NCI-H146 (cell line): Measurements from ENCODE around the gene MRTFA.
"Not testable (repeated sequence)": the region's sequence is repeated elsewhere in the genome, so short reads cannot be mapped to it uniquely, and the experiment has no call there.

ENCODE experiments used
- DNase-seq: peaks from one replicate; lab custom pipeline; 2025; lab: John Stamatoyannopoulos, UW

The MRTFA gene

DNA sequence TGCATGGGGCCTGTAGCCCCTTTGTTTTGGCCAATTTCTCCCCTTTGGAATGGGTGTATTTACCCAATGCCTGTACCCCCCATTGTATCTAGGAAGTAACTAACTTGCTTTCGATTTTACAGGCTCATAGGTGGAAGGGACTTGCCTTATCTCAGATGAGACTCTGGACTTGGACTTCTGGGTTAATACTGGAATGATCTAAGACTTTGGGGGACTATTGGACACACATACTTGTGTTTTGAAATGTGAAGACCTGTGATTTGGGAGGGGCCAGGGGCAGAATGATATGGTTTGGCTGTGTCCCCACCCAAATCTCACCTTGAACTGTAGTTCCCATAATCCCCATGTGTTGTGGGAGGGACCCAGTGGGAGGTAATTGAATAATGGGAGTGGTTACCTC lies 82.5 kb downstream of the MRTFA start:
- DNase-seq: not testable (repeated sequence)

DNA sequence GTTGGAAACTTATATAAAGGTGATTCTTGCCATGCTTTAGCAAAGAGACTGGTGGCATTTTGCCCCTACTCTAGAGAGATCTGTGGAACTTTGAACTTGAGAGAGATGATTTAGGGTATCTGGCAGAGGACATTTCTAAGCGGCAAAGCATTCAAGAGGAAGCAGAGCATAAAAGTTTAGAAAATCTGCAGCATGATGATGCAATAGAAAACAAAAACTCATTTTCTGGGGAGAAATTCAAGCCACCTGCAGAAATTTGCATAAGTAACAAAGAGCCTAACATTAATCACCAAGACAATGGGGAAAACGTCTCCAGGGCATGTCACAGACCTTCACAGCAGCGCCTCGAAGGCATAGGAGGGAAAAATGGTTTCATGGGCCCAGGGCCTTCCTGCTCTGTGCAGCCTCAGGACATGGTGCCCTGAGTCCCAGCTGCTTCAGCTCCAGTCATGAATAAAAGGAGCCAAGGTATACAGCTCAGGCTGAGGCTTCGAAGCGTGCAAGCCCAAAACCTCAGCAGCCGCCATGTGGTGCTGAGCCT lies 83.4 kb downstream of the MRTFA start:
- no peak for DNase-seq

DNA sequence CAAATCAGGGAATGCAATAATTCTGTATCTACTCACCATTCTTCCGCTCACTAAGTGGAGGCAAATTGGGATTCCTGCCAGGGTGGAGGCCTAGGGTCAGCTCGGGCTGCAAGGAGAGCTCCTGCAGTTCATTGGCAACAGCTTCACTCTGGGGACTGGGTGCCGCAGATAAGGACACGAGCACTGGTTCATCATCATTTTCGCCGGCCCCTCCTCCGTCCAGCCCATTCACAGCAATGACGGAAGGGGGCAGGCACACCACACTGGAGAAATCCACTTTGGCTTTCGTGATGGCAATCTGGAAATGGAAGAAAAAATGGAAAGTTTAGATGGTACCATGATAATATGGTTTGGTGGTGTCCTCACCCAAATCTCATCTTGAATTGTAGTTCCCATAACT lies 84.4 kb downstream of the MRTFA start:
- DNase-seq: no peak

DNA sequence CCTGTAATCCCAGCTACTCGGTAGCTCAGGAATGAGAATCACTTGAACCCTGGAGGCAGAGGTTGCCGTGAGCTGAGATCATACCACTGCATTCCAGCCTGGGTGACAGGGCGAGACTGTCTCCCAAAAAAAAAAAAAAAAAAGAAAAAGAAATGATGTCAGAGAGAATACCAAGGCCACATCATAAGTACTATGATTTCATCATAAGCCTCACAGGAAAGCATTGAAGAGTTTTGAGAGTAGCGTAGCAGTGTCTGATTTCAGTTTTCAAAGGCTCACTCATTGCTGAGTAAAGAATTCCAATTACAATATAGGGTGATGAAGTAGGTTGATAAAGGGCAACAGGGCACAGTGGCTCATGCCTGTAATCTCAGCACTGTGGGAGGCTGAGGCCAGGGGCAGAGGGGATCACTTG lies 88.8 kb downstream of the MRTFA start:
- no peak for DNase-seq

DNA sequence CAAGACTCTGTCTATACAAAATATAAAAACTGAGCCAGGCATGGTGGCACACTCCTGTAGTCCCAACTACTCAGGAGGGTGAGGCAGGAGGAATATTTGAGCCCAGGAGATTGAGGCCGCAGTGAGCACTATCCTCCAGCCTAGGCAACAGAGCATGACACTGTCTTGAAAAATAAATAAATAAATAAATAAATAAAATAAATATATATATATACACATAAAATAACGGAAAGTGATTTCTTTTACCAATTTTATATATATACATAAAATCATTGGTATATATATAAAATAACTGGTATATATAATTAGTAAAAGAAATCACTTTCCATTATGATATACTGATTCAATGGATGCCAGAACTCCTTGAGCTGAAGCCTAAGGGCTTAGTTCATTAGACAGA lies 91.8 kb downstream of the MRTFA start:
- DNase-seq: no peak

DNA sequence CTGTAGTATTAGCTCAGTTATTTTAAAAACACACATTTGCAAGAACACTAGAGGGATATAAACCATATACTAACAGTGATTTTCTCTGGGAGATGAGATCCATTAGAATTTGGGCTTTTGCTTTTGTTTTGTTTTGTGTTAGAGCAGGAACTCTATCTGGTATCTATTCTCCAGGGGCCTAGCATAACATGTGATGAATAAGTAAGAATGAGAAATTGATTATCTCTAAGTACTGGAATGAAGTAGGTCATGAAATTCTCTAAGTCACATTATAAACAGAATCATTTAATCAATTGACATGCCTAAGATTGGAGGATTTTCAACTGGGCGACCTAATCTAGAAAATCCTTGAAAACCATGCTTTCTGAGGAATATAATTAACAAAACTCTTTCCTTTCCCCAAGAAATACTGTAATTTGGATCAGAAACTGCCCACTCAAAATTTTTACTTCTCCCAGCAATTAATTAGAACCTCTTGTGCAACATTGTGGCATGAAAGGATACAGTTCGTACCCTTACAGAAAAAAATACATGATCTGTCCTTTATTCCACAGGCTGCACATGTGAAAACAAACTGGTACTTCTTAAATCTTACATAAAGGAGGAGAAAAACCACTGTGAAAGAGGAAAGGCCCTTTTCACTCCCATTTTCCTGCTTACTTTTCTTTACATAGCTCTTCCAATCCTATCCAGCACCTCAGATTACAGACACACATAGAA lies 93.5 kb downstream of the MRTFA start:
- no peak for DNase-seq

DNA sequence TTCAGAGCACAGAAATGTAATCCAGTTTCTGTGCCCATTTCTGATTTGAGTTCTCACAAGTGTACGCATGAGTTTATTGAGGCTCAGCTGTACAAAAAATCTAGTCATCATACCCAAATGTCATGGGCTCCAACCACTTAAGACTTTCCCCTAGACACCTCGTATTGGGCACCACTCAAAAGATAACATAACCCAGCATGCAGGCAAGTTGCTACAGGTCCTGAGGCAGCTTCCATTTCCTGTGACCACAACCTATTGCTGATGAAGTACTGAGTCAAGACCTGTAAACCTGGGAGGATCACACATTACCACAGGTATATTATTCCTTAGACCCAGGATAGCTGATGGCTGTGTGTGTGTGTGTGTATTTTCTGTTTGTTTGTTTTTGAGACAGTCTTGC lies 95.2 kb downstream of the MRTFA start:
- no peak for DNase-seq

DNA sequence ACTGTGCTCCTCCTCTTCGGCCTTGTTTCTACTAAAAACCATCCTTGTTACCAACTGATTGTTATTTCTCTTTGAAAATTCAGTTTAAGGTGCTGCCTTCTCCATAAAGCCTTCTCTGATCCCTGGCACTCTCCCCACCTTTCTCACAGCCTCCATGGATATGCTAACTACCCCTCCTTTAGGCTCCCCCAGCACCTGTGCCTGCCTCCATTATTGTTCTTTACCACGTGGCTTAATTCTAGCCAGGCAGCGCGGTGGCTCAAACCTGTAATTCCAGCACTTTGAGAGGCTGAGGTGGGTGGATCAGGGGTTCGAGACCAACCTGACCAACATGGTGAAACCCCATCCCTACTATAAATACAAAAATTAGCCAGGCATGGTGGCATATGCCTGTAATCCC lies 96.3 kb downstream of the MRTFA start:
- no peak for DNase-seq

DNA sequence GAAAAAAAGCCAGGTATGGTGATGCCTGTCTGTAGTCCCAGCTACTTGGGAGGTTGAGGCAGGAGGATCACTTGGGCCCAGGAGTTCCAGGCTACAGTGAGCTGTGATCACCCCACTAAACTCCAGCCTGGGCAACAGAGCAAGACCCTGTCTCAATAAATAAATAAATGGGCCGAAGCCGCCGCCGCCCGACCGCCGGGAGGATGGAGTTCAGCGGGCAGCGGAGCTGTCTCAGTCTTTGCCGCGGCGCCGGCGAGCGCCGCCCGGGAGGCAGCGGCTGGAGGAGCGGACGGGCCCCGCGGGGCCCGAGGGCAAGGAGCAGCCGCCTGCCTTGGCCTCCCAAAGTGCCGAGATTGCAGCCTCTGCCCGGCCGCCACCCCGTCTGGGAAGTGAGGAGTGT lies 100.4 kb downstream of the MRTFA start:
- DNase-seq: not testable (repeated sequence)

DNA sequence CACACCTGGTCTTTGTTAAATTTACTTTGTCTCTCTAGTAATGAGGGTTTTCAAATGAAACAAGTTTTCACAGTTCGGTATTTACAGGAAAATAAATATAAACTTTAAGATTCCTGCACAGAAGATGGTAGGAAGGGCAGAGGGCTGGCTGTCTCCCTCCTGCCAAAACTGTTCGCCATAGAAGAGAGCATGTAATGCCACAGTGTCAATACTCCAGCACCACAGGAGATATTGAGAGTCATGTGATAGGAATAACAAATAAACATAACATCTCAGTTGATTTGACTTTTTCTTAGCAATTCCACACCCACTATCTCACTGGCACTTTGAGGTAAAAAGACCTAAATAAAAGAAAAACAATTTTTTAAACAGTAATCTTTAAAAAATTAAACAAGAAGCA lies 100.9 kb downstream of the MRTFA start:
- no peak for DNase-seq

DNA sequence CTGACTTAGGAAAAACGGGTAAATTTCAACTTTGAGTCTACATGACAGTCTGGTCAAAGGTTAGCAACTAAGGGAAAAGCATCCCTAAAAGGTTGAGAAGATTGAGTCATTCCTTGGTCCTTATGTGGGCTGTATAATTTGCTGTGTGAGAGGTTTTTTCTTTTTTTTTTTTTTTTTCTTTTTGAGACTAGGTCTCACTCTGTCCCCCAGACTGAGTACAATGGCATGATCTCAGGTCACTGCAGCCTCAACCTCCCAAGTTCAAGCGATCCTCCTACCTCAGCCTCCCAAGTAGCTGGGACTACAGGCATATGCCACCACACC lies 101.4 kb downstream of the MRTFA start:
- DNase-seq: no peak

DNA sequence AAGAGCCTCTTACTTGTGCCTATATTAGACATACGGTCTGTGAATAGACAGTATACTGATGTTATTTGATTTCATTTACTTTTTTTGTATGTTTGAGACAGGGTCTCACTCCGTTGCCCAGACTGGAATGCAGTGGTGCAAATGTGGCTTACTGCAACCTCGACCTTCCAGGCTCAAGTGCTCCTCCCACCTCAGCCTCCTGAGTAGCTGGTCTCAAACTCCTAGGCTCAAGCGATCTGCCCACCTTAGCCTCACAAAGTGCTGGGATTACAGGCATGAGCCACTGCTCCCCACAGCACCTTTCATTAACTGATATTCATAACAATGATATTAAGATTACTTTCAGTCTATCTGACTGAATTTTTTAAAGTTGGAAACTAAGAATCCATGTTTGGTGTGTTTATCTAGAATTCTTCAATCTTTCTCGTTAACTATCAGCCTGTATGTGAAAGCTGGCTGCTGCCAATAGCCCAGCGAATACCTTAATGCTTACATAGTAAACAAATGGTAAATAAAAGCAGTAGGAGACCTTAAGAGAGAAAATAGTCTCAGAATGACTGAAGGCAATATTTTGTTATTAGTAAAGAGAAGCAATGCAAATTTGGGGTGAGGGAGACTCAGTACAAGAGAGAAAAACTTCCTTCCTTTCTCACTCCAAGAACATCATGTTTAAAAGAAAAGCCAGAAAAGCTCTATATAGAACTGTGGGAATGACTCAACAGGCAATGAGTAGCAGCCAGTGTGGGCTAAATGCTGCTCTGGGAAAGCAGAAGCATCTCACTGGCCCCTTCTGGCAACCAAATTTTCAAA lies 101.9 kb downstream of the MRTFA start:
- no peak for DNase-seq

DNA sequence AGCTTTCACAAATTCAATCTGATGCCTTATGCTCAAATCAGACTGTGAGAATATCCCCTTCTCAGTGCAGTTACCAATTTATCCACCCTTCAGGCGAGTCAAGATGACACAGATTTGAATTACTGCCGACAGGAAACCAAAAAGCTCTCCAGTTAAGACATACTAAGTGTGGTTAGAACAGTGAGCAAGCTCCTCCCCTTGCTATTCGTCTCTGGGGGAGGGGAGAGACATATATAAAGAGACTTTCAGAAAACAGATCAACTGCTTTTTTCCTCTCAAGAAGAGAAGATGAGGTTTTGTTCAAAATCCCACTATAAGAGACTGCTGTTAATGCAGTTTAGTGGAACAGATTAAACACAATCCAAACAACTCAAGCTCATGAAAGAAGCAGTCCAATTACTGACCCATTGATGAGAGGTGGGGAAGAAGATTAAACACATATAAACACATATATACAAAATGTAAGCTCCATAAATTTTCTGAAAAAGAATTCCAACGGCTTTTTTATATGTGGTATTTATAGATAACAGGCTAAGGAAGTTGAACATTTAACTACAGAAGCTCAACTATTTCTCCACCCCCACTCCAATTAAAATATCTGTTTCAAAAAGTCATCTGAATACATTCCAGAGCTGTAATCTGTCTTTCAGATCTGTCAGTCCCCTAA lies 102.7 kb downstream of the MRTFA start:
- no peak for DNase-seq

DNA sequence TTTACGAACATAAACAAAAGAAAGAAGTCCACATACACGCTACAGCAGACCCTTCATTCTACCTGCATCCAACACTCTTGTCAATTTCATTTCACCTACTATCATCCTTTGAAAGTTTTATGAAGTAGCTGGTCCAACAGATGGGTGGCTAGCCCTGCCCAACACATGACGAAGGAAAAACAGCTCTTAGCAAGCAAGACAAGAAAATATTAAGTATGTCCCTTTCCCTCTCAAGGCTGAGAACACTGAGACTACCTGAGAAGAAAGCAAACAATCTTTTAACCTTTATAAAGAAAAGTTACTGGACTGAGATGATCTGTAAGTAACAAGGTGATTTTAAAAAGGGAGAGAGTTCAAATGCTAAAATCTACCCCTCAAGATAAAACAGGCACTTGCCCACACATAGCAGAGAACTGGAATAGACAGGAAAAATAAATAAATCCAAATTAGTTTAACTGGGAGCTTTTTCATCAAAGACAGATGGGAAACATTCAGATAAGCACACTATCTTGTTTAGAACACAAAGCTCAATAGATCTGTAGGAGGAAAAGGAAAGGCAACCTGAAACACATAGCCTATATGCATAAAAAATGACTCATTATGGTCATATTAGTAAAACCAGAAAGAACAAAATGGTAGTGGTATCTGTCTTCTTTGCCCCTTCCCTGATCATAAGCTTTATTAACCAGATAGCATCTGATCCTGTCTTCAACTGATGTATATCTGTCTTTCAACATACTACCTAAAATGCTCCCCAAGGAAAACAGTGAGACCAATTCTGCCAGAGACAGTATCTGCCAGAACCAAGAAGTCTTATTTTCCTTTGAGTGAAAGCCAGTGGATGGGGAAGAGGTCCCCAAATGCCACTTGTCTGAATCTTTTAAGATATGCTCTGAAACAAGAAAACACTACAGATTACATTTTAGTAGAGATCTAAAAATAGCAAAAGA lies 104.3 kb downstream of the MRTFA start:
- DNase-seq: no peak

DNA sequence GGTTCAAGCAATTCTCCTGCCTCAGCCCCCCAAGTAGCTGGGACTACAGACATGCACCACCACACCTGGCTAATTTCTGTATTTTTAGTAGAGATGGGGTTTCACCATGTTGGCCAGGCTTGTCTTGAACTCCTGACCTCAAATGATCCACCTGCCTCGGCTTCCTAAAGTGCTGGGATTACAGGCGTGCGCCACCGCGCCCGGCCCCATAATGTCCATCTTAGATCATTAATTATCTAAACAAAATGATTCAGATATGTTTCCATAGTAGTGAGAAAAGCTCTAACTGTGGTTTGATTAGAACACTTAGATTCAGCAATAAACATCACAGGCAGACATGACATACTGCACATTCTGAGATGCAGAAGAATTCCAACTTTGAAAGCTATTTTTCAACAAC lies 106.1 kb downstream of the MRTFA start:
- not testable (repeated sequence) for DNase-seq

DNA sequence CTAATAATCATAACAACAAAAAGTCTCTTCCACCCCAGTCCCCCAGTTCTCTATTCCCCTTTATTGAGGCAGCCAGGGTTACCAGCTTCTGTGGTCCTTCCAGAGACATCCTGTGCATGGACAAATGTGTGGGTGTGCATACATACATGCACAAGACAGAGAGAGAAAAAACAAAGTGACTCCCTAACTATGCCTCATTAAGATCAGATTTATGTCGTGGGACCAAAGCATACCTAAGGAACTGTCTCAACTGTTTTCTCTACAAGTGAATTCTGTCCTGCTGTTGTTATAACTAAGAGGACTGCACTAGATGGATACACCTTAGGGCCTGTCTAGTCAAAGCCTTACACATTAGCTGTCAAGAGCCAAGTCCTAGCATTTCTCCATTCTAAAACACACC lies 106.7 kb downstream of the MRTFA start:
- no peak for DNase-seq

DNA sequence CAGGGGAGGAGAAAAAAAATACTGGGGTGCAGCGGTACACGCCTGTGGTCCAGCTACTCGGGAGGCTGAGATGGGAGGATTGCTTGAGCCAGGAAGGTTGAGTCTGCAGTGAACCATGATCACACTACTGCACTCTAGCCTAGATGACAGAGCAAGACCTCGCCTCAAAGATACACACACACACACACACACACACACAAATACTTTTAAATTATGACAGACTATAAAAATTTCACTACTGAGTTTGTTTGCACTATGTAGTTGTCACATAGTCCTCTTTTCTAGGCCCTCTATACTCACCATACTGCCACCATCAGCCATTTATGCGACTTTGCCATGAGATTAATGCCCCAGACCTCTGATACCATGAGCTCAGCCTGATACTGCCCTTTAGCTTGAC lies 109.6 kb downstream of the MRTFA start:
- no peak for DNase-seq

DNA sequence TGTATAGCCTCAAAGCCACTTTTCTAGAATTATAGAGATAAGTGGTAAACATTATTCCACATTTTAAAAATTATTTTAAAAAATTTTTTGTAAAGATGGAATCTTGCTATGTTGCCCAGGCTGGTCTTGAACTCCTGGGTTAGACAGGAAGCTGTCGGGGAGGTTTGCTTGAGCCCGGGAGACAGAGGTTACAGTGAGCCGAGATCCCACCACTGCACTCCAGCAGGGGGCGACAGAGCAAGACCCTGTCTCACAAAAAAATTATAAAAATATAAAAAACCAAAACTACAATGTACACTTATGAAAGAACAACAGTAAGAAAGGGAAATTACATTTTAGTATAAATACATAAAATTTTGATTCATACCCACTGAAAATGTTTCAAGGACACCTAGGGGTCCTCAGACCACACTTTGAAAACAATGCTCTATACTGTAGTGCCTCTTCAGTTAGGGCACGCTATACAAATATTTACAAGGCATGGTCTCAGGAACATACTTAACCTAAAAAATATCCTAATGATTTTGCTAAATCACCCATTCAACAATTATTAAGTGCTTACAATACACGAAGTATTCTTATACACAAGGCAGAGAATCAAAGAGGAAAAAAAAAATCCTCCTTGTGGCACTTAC lies 111.2 kb downstream of the MRTFA start:
- DNase-seq: peak; percentile 33

DNA sequence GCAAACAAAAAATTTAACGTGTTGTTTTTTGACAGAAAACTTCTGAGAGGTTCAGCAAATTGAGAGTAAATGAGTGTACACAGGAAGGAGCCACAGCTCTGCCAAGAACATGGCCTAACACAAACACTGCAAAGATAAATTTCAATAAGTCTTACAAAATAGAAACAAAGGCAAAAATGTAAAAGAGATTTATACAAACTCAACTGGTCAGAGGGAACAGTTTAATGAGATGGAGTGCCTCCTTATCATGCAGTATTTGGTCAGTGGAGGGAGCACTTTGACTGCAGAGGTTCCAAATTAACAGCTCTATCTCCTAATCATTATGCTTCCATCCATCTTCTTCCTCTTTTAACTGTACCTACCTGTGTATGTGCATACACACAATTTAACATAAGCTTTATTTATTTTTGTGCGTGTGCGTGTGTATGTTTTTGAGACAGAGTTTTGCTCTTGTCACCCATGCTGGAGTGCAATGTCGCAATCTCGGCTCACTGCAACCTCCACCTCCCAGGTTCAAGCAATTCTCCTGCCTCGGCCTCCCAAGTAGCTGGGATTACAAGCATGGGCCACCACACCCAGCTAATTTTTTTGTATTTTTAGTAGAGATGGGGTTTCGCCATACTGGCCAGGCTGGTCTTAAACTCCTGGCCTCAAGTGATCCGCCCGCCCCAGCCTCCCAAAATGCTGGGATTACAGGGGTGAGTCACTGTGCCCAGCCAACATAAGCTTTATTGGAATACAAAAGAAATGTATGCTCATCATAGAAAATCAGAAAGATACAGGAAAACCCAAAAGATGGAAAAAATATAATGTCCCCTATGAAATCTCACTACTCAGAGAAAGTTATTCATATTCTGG lies 111.9 kb downstream of the MRTFA start:
- no peak for DNase-seq

DNA sequence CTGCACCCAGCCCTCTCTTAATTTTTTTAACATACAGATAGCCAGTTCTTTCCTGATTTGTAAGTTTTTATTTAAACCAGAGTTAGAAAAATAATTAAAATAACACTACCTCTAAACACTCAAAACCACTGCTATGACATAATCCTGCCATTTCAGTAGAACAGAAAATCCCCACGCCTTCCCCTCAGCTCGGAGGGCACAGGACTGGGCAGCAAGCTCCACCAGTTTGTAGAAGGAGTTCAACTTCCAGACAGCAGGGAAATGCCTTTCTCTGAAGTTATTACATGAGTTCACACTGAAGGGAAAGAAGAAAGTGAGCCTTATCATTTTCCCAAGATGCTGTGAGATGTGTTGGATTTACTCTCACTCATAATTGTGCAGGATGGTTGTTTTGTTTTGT lies 114.4 kb downstream of the MRTFA start:
- DNase-seq: no peak
